Spleen (tissue), 11 donors: ENCODE results near the gene EFEMP2. TPM values are rescaled to one million over a fixed set of nuclear protein-coding genes. Genes with fewer than 3 reads are reported as not detected.

Source experiments
- DNase-seq: peaks from one replicate; pipeline ENCODE4 v3.0.0-alpha.2; 2020
- H3K27ac ChIP-seq, 8 donors: fragments of 200-600 bp; sonication (generic) in 7 of 8; 1 replicate in 4 of 8; 2 replicates in 4 of 8; pipeline versions ENCODE4 v1.5.0 to v1.8.0; 2016 to 2021; ENCODE audit warnings: inconsistent platforms in 4 of 8, mild to moderate bottlenecking in 4 of 8, moderate library complexity in 1 of 8
- H3K27me3 ChIP-seq, 7 donors: fragments of 200-600 bp; sonication (generic) in 6 of 7; replicated peaks in 1 of 7; 1 replicate in 4 of 7; 2 replicates in 3 of 7; pipeline versions ENCODE4 v1.5.0 to v1.8.0; 2016 to 2021; ENCODE audit warnings: inconsistent platforms in 3 of 7, mild to moderate bottlenecking in 1 of 7
- H3K36me3 ChIP-seq, 6 donors: fragments of 200-600 bp; sonication (generic) in 5 of 6; 1 replicate in 4 of 6; 2 replicates in 2 of 6; pipeline versions ENCODE4 v1.5.0 to v1.8.0; 2016 to 2021; ENCODE audit warnings: inconsistent platforms in 2 of 6
- H3K4me1 ChIP-seq, 6 donors: fragments of 200-600 bp; sonication (generic) in 5 of 6; 1 replicate in 3 of 6; 2 replicates in 3 of 6; pipeline versions ENCODE4 v1.5.0 to v1.8.0; 2016 to 2021; ENCODE audit warnings: inconsistent platforms in 3 of 6
- H3K4me3 ChIP-seq, 8 donors: fragments of 200-600 bp; sonication (generic) in 7 of 8; 1 replicate in 4 of 8; 2 replicates in 4 of 8; pipeline versions ENCODE4 v1.5.0 to v1.8.0; 2016 to 2021; ENCODE audit warnings: inconsistent platforms in 4 of 8, mild to moderate bottlenecking in 4 of 8, moderate library complexity in 2 of 8
- H3K9me3 ChIP-seq, 8 donors: fragments of 200-600 bp; sonication (generic) in 7 of 8; 1 replicate in 4 of 8; 2 replicates in 4 of 8; pipeline versions ENCODE4 v1.5.0 to v1.8.0; 2016 to 2021; ENCODE audit warnings: inconsistent platforms in 4 of 8
- POLR2A ChIP-seq, 3 donors: fragments of 450-650 bp; IDR thresholded peaks; one replicate each; pipeline ENCODE4 v1.5.1; 2017; ENCODE audit warnings: antibody characterized with exemption in 3 of 3, mild to moderate bottlenecking in 1 of 3
- POLR2AphosphoS5 ChIP-seq, 3 donors: sonication (generic); formaldehyde crosslinking; IDR thresholded peaks; one replicate each; pipeline ENCODE4 v1.5.1; 2017; ENCODE audit warnings: antibody characterized with exemption in 3 of 3
- whole genome bisulfite sequencing, 5 donors: extraction: QIAGEN DNeasy Blood & Tissue Kit in 3 of 5; methylation state at CpG; one replicate each; pipeline versions ENCODE4 v1.1.5 to v1.1.7; 2013 to 2018; 5-methylcytosine and 5-hydroxymethylcytosine counted together
- intact Hi-C: fragments of 100-400 bp; cut with DNase I; formaldehyde crosslinking; loops from one replicate; pipeline ENCODE4 v1.15.0; 2023; ENCODE audit warnings: low total_unique reads
- polyA plus RNA-seq, 3 donors: library from polyadenylated mRNA; stranded (reverse); fragments of 200-250 nt; gene quantifications; one replicate each; pipeline ENCODE4 v1.2.1, GENCODE V29; 2013
- total RNA-seq, 7 donors: library from RNA; depleted of rRNA in 3 of 7; stranded (reverse); fragments of >200 nt in 3 of 7; fragmentation: NEBNext Ultra II Directional in 4 of 7; extraction: Animal tissue kit (Norgen Biotek cat#: 25700) in 4 of 7; gene quantifications; one replicate each; pipeline versions ENCODE4 v1.1.0 to v1.2.1, GENCODE V29; 2016 to 2021
- TF ChIP-seq, protein P1 (sequence below), 11 experiments: fragments of 200-600 bp in 7 of 11; fragments of 450-650 bp in 4 of 11; sonication (generic) in 4 of 11; IDR thresholded peaks in 8 of 11; conservative IDR thresholded peaks in 3 of 11; 1 replicate in 7 of 11; 2 replicates in 4 of 11; pipeline versions ENCODE4 v1.4.0 to v1.8.0; 2016 to 2021; ENCODE audit warnings: antibody characterized with exemption in 11 of 11, inconsistent platforms in 4 of 11, mild to moderate bottlenecking in 1 of 11
- donor health status: healthy with polysubstance abuse.
- donor health status: DM: no; HTN: no; CAD: no; lungs with moderate emphysema.
- donor health status: DM: no; HTN: no; CAD: no.
- donor health status: Bipolar disorder and iron deficiency.
- donor health status: healthy.
- donor health status: DM: no; HTN: no; CAD: no.
- donor health status: DM: yes; HTN: yes; CAD: no.

The EFEMP2 gene
- total and polyA plus RNA-seq, 10 donors, result 21.0 to 53.5 (median 38.2) TPM

DNA sequence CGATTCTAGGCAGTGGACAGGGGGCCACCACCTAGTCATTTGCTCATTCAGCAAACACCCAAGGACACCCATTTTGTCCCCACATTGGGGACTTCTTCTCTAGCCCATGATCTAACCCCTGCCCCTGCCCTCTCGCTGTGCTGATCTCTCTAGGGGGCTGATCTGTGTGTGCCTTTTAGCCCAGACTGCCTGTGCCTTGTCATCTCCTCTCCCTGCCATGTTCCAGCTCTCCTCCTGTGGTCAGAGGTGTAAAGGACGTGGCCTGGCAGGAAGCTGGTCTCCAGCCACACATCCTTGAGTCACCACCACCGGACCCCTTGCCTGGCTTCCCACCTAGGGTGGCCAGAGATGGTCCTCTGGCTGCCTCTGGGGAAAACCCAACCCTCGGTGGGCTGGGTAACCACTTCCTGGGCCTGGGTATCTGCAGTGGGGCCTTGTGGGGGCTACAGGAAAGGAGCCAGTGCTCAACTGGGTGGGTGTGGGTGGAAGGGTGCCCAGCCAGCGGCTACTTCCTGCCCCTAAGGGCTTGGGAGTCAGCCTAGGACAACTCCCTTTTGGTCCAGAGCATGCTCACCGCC lies 8.3 kb upstream of the EFEMP2 start:
- 38 to 55% (median 46%) methylated on average over 5 to 7 of the region's 7 CpGs for WGBS, 5 donors
- DNase-seq, result peak; percentile 73
- Histone ChIP-seq H3K36me3 (peaks cover 0 to 48% (median 33%) of the 10 kb centered on the region in 6 donors), H3K9me3 (no peaks in the 10 kb centered on the region), H3K4me1 (peaks cover 5 to 62% (median 32%) of the 10 kb centered on the region in 6 donors), H3K27me3 (no peaks in the 10 kb centered on the region), H3K27ac (peak overlapping the region in 6 of 8 donors; percentile 8 to 79 (median 52)), H3K4me3 (peak overlapping the region in 3 of 8 donors; percentile 34 to 58 (median 38))
- intact Hi-C loops, result no loop called here
- TF ChIP-seq, protein P1, sequence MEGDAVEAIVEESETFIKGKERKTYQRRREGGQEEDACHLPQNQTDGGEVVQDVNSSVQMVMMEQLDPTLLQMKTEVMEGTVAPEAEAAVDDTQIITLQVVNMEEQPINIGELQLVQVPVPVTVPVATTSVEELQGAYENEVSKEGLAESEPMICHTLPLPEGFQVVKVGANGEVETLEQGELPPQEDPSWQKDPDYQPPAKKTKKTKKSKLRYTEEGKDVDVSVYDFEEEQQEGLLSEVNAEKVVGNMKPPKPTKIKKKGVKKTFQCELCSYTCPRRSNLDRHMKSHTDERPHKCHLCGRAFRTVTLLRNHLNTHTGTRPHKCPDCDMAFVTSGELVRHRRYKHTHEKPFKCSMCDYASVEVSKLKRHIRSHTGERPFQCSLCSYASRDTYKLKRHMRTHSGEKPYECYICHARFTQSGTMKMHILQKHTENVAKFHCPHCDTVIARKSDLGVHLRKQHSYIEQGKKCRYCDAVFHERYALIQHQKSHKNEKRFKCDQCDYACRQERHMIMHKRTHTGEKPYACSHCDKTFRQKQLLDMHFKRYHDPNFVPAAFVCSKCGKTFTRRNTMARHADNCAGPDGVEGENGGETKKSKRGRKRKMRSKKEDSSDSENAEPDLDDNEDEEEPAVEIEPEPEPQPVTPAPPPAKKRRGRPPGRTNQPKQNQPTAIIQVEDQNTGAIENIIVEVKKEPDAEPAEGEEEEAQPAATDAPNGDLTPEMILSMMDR (IDR thresholded peaks at IDR 0.05 in 8 of 11, conservative IDR thresholded peaks at IDR 0.05 in 3 of 11), result no peak
- peak; percentile 22 to 34 (median 24) for TF ChIP-seq POLR2AphosphoS5 (IDR thresholded peaks at IDR 0.05)

DNA sequence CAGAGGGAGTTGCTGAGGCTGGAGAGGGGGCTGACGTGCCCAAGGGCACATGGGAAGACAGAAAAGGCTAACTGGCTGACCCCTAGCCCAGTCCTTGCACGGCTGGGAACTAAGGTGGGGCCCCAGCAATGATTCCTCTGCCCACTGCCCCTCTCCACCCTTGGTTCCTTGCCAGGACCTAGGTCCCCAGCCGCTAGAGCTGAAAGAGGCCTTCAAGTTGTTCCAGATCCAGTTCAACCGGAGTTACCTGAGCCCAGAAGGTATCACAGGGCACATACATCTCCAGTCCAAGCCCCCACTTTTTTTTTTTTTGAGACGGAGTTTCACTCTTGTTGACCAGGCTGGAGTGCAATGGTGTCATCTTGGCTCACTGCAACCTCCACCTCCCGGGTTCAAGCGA lies 7.4 kb upstream of the EFEMP2 start:
- peaks cover 5 to 53% (median 30%) of the 10 kb centered on the region in 6 donors for H3K4me1 ChIP-seq
- peak overlapping the region in 6 of 8 donors; percentile 3 to 58 (median 28) for H3K4me3 ChIP-seq
- no peak for DNase-seq
- H3K27ac ChIP-seq, result peak overlapping the region in 5 of 8 donors; percentile 18 to 79 (median 65)
- H3K36me3 ChIP-seq, result peaks cover 0 to 39% (median 26%) of the 10 kb centered on the region in 6 donors
- WGBS, 5 donors, result 61 to 81% (median 70%) methylated on average over 7 of the region's 7 CpGs
- no peak for TF ChIP-seq POLR2AphosphoS5 (IDR thresholded peaks at IDR 0.05)
- TF ChIP-seq POLR2A (IDR thresholded peaks at IDR 0.05), result no peak
- TF ChIP-seq, protein P1 (IDR thresholded peaks at IDR 0.05 in 8 of 11, conservative IDR thresholded peaks at IDR 0.05 in 3 of 11), result no peak
- intact Hi-C loops, result no loop called here
- no peaks in the 10 kb centered on the region for H3K27me3 ChIP-seq
- H3K9me3 ChIP-seq, result no peaks in the 10 kb centered on the region

DNA sequence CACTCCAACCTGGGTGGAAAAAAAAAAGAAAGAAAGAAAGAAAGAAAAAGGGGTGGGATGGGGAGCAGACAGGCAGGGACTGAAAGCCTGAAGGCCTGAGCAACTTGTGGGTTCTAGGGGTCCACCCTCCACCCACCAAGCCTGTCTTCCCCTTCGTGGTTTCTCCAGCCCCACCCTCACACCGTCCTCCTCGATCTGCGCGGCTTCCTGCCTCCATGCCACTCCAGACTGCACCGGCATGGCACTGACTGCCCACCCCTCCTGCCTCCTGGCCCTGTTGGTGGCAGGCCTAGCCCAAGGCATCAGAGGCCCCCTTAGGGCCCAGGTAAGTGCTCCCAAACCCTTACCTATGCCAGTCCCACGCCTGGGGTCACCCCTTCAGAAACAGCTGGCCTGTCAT lies 7.0 kb upstream of the EFEMP2 start, which contains the start of gene CTSW:
CTSW (plus strand) TSS at position 221 of the 400 bp plus-strand sequence; CDS start at position 239, 18 bp downstream.
- intact Hi-C loops, result no loop called here
- peak; percentile 86 for DNase-seq
- peaks cover 1 to 49% (median 26%) of the 10 kb centered on the region in 6 donors for H3K4me1 ChIP-seq
- H3K4me3 ChIP-seq, result peak within 1 kb of the TSS in 6 of 8 donors; percentile 3 to 58 (median 28)
- H3K9me3 ChIP-seq, result no peaks in the 10 kb centered on the region
- WGBS, 5 donors, result 6 to 34% (median 19%) methylated on average over 6 to 7 of the region's 7 CpGs
- no peaks in the 10 kb centered on the region for H3K27me3 ChIP-seq
- TF ChIP-seq POLR2A (IDR thresholded peaks at IDR 0.05) (no peak), POLR2AphosphoS5 (IDR thresholded peaks at IDR 0.05) (peak; percentile 59 to 78 (median 64))
- peaks cover 0 to 35% (median 24%) of the 10 kb centered on the region in 6 donors for H3K36me3 ChIP-seq
- H3K27ac ChIP-seq, result peak within 1 kb of the TSS in 5 of 8 donors; percentile 33 to 79 (median 65)

DNA sequence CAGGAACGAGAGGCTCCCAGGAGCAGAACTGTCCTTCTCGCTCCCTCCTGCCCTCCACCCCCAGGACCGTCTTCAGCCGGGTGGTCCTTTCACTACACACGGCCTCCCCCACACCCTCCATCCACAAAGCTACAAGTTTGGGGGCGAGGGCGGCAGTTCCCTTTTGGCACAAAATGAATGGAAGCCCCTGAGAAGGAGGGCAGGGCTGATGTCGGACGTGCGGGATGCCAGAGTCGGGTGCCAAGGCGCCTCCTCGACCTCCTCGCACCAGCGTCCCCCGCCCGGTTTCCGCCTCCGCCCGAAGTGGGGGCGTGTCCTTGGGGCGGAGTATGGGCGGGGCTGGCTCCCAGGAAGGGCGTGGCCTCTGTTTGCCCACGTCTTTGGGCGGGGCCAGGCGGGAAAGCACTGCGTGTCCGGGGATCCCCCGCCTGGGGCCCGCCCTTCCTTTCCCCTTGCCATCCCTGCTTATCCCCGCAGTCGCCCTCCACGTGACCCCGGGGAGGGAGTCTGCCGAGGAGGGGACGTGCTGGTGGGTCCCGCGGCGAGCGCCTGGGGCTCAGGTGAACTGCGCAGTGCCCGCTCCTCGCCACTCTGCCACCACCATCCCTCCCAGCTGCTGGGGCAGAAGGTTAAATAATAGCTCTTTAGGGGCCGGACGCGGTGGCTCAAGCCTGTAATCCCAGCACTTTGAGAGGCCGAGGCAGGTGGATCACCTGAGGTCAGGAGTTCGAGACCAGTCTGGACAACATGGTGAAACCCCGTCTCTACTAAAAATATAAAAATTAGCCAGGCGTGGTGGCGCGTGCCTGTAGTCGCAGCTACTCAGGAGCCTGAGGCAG lies 937 bp upstream of the EFEMP2 start:
- H3K27ac ChIP-seq, result peak overlapping the region; percentile 63 to 91 (median 83)
- peaks cover 0 to 11% (median 0%) of the 10 kb centered on the region in 7 donors for H3K27me3 ChIP-seq
- peak overlapping the region; percentile 30 to 77 (median 47) for H3K4me3 ChIP-seq
- intact Hi-C loops, result no loop called here
- TF ChIP-seq, protein P1 (IDR thresholded peaks at IDR 0.05 in 8 of 11, conservative IDR thresholded peaks at IDR 0.05 in 3 of 11), result peak in 2 of 11 experiments; percentile 8 to 51
- TF ChIP-seq POLR2AphosphoS5 (IDR thresholded peaks at IDR 0.05) (peak; percentile 94 to 98 (median 96)), POLR2A (IDR thresholded peaks at IDR 0.05) (peak in 1 of 3 donors; percentile 43)
- peaks cover 16 to 58% (median 45%) of the 10 kb centered on the region in 6 donors for H3K4me1 ChIP-seq
- no peaks in the 10 kb centered on the region for H3K36me3 ChIP-seq
- peak; percentile 98 for DNase-seq
- WGBS, 5 donors, result 5 to 10% (median 6%) methylated on average over 48 to 54 of the region's 54 CpGs
- no peaks in the 10 kb centered on the region for H3K9me3 ChIP-seq
